OCI-LY3 (cell line): Measurements from ENCODE around the gene PLBD2.

ENCODE experiments used
- H2AFZ ChIP-seq: fragments of 200-600, 300-600 bp; shearing (Covaris generic); 2 replicates; pipeline ENCODE4 v1.6.0; 2014; ENCODE audit warnings: antibody characterized with exemption, low read depth, low read length
- H3K27ac ChIP-seq: fragments of 200-600, 300-600 bp; sonication (generic); 2 replicates; pipeline ENCODE4 v1.5.1; 2014; ENCODE audit warnings: mild to moderate bottlenecking, low read length, moderate library complexity, mixed read lengths
- H3K27me3 ChIP-seq: fragments of 200-600, 300-600 bp; sonication (generic); 2 replicates; pipeline ENCODE4 v1.6.1; 2014; ENCODE audit warnings: low read depth, low read length, mixed read lengths
- H3K36me3 ChIP-seq: fragments of 200-600, 300-600 bp; sonication (generic); replicated peaks from 2 replicates; pipeline ENCODE3; 2014; ENCODE audit warnings: low read depth, low read length, mixed read lengths
- H3K4me1 ChIP-seq: fragments of 300-600, 200-600 bp; sonication (generic); 2 replicates; pipeline ENCODE4 v1.6.1; 2014; ENCODE audit warnings: low read length, mixed read lengths
- H3K4me2 ChIP-seq: fragments of 200-600, 300-600 bp; sonication (generic); 2 replicates; pipeline ENCODE4 v1.6.1; 2014; ENCODE audit warnings: low read length, mixed read lengths
- H3K4me3 ChIP-seq: fragments of 300-600, 200-600 bp; sonication (generic); 2 replicates; pipeline ENCODE4 v1.5.1; 2014; ENCODE audit warnings: antibody characterized with exemption, mild to moderate bottlenecking, low read length, moderate library complexity
- H3K79me2 ChIP-seq: fragments of 300-600, 200-600 bp; shearing (Covaris generic); 2 replicates; pipeline ENCODE4 v1.6.1; 2014; ENCODE audit warnings: mild to moderate bottlenecking, low read length, mixed read lengths
- H3K9ac ChIP-seq: fragments of 300-600, 200-600 bp; shearing (Covaris generic); 2 replicates; pipeline ENCODE4 v1.6.0; 2014; ENCODE audit warnings: mild to moderate bottlenecking, low read length, moderate library complexity
- H3K9me3 ChIP-seq: fragments of 200-600, 300-600 bp; shearing (Covaris generic); 2 replicates; pipeline ENCODE4 v1.6.1; 2014; ENCODE audit warnings: low read length, mixed read lengths; ENCODE audit not compliant: insufficient read depth
- H4K20me1 ChIP-seq: fragments of 200-600, 300-600 bp; sonication (generic); 2 replicates; pipeline ENCODE4 v1.6.1; 2016; ENCODE audit warnings: low read length, mixed read lengths; ENCODE audit not compliant: insufficient read depth
- CTCF ChIP-seq: fragments of 200-600, 300-600 bp; sonication (generic); IDR thresholded peaks from 2 replicates; pipeline ENCODE4 v1.5.1; 2014; ENCODE audit warnings: antibody characterized with exemption, low read length, low read depth
- EZH2phosphoT487 ChIP-seq: fragments of 200-600 bp; shearing (Covaris generic); IDR thresholded peaks from 2 replicates; pipeline ENCODE4 v1.6.1; 2018; ENCODE audit warnings: antibody characterized with exemption, mixed run types, low read depth

The PLBD2 gene

DNA sequence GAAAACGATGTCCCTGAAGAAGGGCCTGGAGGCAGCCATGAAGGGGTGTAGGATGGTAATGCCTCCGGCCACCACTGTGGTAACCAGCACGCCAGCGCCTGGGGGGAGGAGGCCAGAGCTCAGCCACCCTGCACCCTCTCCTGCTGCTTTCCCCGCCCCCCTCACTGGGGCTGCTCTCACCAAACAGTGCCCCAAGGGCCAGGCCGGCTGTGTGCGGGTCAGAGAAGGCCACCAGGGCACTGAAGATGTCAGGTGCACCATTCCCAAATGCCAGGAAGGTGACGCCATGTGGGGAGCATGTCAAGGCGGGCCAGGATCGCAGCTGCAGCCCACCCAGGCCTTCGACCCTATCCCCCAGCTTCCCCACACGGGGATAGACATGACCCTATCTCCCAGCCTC is 38.0 kb upstream of the PLBD2 start:
- no peak overlapping the region for H3K27ac ChIP-seq
- H3K4me1 ChIP-seq = no peaks in the 10 kb centered on the region
- H3K9ac ChIP-seq = no peak overlapping the region
- peaks cover 3% of the 10 kb centered on the region for H3K36me3 ChIP-seq
- H3K4me3 ChIP-seq = no peak overlapping the region
- no peaks in the 10 kb centered on the region for H3K9me3 ChIP-seq
- H3K27me3 ChIP-seq = no peaks in the 10 kb centered on the region
- TF ChIP-seq CTCF (no peak), EZH2phosphoT487 (no peak)
- H3K79me2 ChIP-seq = no peaks in the 10 kb centered on the region
- H4K20me1 ChIP-seq = no peaks in the 10 kb centered on the region
- H2AFZ ChIP-seq = no peak overlapping the region
- H3K4me2 ChIP-seq = no peak overlapping the region

- no peak overlapping the region for H3K9ac ChIP-seq
- TF ChIP-seq CTCF (no peak), EZH2phosphoT487 (no peak)
Measured at GRCh38 chr12:113322343-113322742, 36.0 kb upstream of the PLBD2 start.

DNA sequence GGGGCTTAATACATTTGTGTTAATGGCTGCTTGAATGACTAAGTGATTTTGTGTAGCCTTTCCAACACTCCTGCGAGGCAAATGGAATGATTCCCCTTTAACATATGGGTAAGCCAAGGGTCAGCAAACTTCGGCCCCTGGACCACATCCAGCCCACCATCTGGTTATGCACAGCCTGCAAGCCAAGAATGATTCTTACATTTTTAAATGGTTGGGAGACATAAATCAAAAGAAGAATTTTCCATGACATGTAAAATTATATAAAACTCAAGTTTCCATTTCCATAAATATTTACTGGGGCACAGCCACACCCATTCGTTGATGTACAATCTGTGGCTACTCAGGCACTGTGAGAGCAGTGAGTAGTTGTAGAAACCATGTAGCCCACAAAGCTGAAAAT is 32.5 kb upstream of the PLBD2 start:
- Histone ChIP-seq H3K4me2 (no peak overlapping the region), H3K79me2 (no peaks in the 10 kb centered on the region), H3K4me3 (no peak overlapping the region), H3K27me3 (no peaks in the 10 kb centered on the region), H3K4me1 (no peaks in the 10 kb centered on the region), H3K9ac (no peak overlapping the region), H2AFZ (no peak overlapping the region), H3K27ac (no peak overlapping the region), H3K9me3 (no peaks in the 10 kb centered on the region), H4K20me1 (no peaks in the 10 kb centered on the region), H3K36me3 (no peaks in the 10 kb centered on the region)
- TF ChIP-seq CTCF (no peak), EZH2phosphoT487 (no peak)

More at GRCh38 chr12:113322343-113322742, 36.0 kb upstream of the PLBD2 start:
- Histone ChIP-seq H3K4me1 (no peaks in the 10 kb centered on the region), H3K36me3 (peaks cover 3% of the 10 kb centered on the region), H4K20me1 (no peaks in the 10 kb centered on the region), H3K9me3 (no peaks in the 10 kb centered on the region), H3K4me2 (no peak overlapping the region), H3K27me3 (no peaks in the 10 kb centered on the region), H3K27ac (no peak overlapping the region), H3K79me2 (no peaks in the 10 kb centered on the region), H2AFZ (no peak overlapping the region), H3K4me3 (no peak overlapping the region)

DNA sequence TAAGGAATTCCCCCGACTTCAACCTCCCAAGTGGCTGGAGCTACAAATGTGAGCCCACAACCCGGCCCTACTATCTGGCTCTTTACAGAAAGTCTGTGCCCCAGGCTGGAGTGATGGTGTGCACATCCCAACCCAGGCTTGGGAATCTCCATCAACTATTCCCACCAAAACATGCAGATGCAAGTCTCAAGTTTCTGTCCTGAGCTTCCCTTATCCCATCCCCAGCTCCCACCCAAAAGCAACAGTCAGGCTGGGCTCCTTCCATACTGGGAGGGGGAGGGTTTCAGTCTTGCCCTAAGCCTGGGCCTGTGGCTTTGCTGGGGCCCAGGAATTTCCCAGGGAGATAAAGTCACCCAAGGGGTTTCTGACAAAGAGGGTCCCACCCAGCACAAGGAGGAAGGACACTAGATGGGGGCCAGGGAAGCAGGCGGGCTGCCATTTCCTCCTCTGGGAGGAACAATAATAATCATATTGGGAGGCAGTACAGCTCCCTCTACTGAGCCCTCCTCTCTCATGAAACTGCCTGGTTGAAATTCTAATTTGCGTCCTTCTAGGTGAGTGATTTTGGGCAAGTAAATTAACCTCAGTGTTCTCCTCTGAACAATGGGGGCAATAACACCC is 31.5 kb upstream of the PLBD2 start:
- no peak for TF ChIP-seq EZH2phosphoT487
- TF ChIP-seq CTCF = no peak
- H3K4me1 ChIP-seq = no peaks in the 10 kb centered on the region
- H3K79me2 ChIP-seq = no peaks in the 10 kb centered on the region
- H3K36me3 ChIP-seq = no peaks in the 10 kb centered on the region
- H3K4me2 ChIP-seq = no peak overlapping the region
- H3K27me3 ChIP-seq = no peaks in the 10 kb centered on the region
- no peak overlapping the region for H2AFZ ChIP-seq
- H3K4me3 ChIP-seq = no peak overlapping the region
- no peak overlapping the region for H3K9ac ChIP-seq
- no peak overlapping the region for H3K27ac ChIP-seq
- no peaks in the 10 kb centered on the region for H3K9me3 ChIP-seq
- H4K20me1 ChIP-seq = no peaks in the 10 kb centered on the region
